Stomach (tissue), 4 donors: ENCODE measurements around the gene LTF.

Experiments
- POLR2A ChIP-seq, 4 donors: fragments of 450-650 bp; IDR thresholded peaks; one replicate each; pipeline ENCODE4 v1.6.1; 2016; ENCODE audit warnings: antibody characterized with exemption in 4 of 4, control low read depth in 2 of 4, mild to moderate bottlenecking in 1 of 4, moderate library complexity in 1 of 4
- TF ChIP-seq, protein P1 (sequence below), 7 experiments: fragments of 450-650 bp in 4 of 7; fragments of 200-600 bp in 3 of 7; sonication (generic) in 3 of 7; IDR thresholded peaks; one replicate each; pipeline ENCODE4 v1.5.1; 2016 to 2019; ENCODE audit warnings: antibody characterized with exemption in 7 of 7, control low read depth in 2 of 7, mild to moderate bottlenecking in 1 of 7

DNA sequence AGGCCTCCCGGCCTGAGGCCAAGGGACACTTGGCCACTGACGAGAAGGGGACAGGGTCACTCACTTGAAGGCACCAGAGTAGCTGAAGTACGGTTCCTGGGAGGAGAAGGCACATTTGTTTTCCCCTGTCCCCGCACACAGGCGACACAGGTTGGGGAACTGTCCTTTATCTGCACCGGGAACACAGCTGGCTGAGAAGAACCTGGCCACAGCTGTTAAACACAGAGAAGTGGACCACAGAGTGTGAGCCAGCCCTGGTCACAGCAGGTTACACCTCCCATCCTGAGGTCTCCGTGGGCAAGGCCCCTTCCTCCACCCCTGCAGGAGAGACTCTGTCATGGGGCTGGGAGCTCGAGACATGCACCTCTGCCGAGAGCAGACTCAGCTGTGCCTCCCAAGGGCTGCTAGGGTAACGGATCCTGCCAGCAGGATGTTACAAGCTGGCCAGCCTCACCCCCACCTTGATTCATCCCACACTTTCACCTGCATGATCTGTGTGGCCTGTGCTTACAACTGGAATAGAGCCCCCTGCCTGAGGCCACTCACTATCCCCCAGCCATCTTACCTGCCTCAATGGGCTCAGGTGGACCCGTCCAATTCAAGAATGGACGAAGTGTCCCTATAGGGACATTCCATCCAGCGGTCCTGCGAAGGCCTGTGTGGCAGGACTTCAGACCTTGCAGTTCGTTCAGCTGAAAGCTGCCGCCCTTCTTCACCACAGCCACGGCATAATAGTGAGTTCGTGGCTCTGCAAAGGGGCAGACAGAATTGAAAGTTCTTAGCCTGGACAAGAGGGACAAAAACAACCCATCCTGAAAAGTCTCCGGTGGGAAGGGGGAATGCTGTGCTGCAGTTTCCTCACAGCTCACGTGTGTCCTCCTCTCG lies 9.2 kb downstream of the LTF start:
- TF ChIP-seq POLR2A (IDR thresholded peaks at IDR 0.05), result no peak
- TF ChIP-seq, protein P1, sequence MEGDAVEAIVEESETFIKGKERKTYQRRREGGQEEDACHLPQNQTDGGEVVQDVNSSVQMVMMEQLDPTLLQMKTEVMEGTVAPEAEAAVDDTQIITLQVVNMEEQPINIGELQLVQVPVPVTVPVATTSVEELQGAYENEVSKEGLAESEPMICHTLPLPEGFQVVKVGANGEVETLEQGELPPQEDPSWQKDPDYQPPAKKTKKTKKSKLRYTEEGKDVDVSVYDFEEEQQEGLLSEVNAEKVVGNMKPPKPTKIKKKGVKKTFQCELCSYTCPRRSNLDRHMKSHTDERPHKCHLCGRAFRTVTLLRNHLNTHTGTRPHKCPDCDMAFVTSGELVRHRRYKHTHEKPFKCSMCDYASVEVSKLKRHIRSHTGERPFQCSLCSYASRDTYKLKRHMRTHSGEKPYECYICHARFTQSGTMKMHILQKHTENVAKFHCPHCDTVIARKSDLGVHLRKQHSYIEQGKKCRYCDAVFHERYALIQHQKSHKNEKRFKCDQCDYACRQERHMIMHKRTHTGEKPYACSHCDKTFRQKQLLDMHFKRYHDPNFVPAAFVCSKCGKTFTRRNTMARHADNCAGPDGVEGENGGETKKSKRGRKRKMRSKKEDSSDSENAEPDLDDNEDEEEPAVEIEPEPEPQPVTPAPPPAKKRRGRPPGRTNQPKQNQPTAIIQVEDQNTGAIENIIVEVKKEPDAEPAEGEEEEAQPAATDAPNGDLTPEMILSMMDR (IDR thresholded peaks at IDR 0.05), result no peak
